ENCODE results near the gene RAD51B.
A peak's percentile ranks its signal among the peaks of the same experiment; 100 is the strongest.

Gene RAD51B

GRCh38 chr14:68513137-68513536 lies 693.6 kb downstream of the RAD51B start:
- no peak for DNase-seq (ENCODE audit: low read depth in 1 of 2, low spot score in 1 of 2)
- TF ChIP-seq JUND (IDR thresholded peaks at IDR 0.05; ENCODE audit: low read depth) = no peak
- in situ Hi-C loops (cut with HindIII; ENCODE audit: low pct_unique_long_range_greater_than_20kb, low sequenced_read_pairs) = no loop called here

- in situ Hi-C loops (cut with HindIII; ENCODE audit: low pct_unique_long_range_greater_than_20kb, low sequenced_read_pairs) = no loop called here
- TF ChIP-seq JUND (IDR thresholded peaks at IDR 0.05; ENCODE audit: low read depth) = no peak
- no peak for DNase-seq (ENCODE audit: low read depth in 1 of 2, low spot score in 1 of 2)
These were observed 694.4 kb downstream of the RAD51B start for GRCh38 chr14:68513838-68514607.

DNA sequence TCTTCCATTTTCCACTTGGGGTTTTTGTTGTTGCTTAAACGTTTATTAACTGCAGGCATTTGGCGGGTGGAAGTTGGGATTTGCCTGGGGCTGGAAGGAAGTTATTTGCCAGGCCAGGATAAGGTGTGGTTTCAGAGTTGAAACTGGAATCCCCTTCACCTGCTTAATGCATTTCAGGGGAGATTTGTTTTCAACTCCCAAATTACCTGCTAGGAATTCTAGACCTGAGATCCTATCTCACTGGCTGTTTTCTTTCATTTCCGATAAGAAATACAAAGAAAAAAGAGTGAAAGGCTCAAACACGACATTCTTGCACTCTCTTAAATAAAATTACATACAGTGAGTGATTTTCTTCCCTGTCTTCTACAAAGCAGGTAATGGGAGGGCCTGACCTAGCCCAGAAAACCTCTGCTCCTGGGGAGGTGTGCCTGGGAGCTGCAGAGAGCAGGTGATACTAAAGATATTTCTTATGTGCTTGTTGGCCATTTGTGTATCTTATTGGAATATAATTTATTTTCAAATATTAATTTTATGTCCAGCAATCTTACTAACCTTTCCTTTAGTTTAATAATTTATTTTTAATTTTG lies 695.1 kb downstream of the RAD51B start:
- peak in 1 of 2 experiments; percentile 53 for DNase-seq (ENCODE audit: low read depth in 1 of 2, low spot score in 1 of 2)
- in situ Hi-C loops (cut with HindIII; ENCODE audit: low pct_unique_long_range_greater_than_20kb, low sequenced_read_pairs) = no loop called here
- no peak for TF ChIP-seq JUND (IDR thresholded peaks at IDR 0.05; ENCODE audit: low read depth)

- DNase-seq (ENCODE audit: low read depth in 1 of 2, low spot score in 1 of 2) = no peak
- in situ Hi-C loops (cut with HindIII; ENCODE audit: low pct_unique_long_range_greater_than_20kb, low sequenced_read_pairs) = no loop called here
- no peak for TF ChIP-seq JUND (IDR thresholded peaks at IDR 0.05; ENCODE audit: low read depth)
These were observed 696.8 kb downstream of the RAD51B start for GRCh38 chr14:68516342-68516741.

GRCh38 chr14:68518166-68518565 lies 698.6 kb downstream of the RAD51B start:
- in situ Hi-C loops (cut with HindIII; ENCODE audit: low pct_unique_long_range_greater_than_20kb, low sequenced_read_pairs) = no loop called here
- no peak for TF ChIP-seq JUND (IDR thresholded peaks at IDR 0.05; ENCODE audit: low read depth)
- no peak for DNase-seq (ENCODE audit: low read depth in 1 of 2, low spot score in 1 of 2)

DNA sequence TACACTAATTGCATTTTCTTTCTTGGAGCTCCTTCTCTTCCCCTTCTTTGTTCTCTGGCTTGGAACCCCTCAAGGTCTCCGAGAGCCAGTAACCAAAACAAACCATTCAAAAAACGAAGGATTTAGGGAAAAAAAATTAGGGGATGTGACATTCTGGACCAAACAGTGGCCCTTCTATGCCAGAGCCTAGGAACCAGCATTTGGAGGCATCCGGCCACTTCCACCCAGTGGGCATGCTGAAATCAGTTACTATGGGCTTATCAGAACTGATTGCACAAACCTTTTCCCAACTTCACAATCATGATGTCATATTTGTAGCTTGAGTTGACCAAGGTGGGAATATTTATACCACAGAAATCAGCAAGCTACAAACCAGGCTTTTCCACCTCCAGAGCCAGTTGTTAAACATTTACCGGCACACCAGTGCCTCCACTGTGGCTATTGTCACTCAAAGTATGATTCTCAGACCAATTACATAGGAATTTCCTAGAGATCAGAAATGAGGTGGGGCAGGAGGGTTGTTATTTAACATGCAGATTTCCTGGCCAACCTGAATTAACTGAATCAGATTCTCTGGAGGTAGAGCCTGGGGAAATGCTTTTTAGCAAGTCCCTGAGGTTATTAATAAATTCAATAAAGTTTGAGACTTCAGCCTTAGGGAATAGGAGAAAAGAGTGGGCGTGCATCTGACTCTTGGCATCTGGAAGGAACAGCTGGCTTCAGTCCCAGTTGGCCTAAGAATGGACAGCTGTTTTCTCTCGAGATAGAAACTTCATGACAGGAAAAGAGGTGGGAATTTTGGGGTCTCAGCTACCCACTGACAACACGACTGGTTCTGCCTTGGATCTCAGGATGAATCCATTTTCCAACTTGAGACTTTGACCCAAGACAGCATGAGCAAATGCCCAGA lies 699.4 kb downstream of the RAD51B start:
- in situ Hi-C loops (cut with HindIII; ENCODE audit: low pct_unique_long_range_greater_than_20kb, low sequenced_read_pairs) = no loop called here

GRCh38 chr14:68519671-68520187 lies 700.1 kb downstream of the RAD51B start:
- DNase-seq (ENCODE audit: low read depth in 1 of 2, low spot score in 1 of 2) = no peak
- in situ Hi-C loops (cut with HindIII; ENCODE audit: low pct_unique_long_range_greater_than_20kb, low sequenced_read_pairs) = no loop called here
- TF ChIP-seq JUND (IDR thresholded peaks at IDR 0.05; ENCODE audit: low read depth) = no peak

More for the DNA sequence above, 699.4 kb downstream of the RAD51B start:
- TF ChIP-seq JUND (IDR thresholded peaks at IDR 0.05; ENCODE audit: low read depth) = no peak
- no peak for DNase-seq (ENCODE audit: low read depth in 1 of 2, low spot score in 1 of 2)

- TF ChIP-seq JUND (IDR thresholded peaks at IDR 0.05; ENCODE audit: low read depth) = peak; percentile 66; the same call in 1 of the 2 replicates
- peak; percentile 38 to 73 for DNase-seq (ENCODE audit: low read depth in 1 of 2, low spot score in 1 of 2)
- in situ Hi-C loops (cut with HindIII; ENCODE audit: low pct_unique_long_range_greater_than_20kb, low sequenced_read_pairs) = no loop called here
These were observed 701.3 kb downstream of the RAD51B start for GRCh38 chr14:68520637-68521556.

- in situ Hi-C loops (cut with HindIII; ENCODE audit: low pct_unique_long_range_greater_than_20kb, low sequenced_read_pairs) = no loop called here
- no peak for DNase-seq (ENCODE audit: low read depth in 1 of 2, low spot score in 1 of 2)
- TF ChIP-seq JUND (IDR thresholded peaks at IDR 0.05; ENCODE audit: low read depth) = no peak
These were observed 702.0 kb downstream of the RAD51B start for GRCh38 chr14:68521557-68521901.

DNA sequence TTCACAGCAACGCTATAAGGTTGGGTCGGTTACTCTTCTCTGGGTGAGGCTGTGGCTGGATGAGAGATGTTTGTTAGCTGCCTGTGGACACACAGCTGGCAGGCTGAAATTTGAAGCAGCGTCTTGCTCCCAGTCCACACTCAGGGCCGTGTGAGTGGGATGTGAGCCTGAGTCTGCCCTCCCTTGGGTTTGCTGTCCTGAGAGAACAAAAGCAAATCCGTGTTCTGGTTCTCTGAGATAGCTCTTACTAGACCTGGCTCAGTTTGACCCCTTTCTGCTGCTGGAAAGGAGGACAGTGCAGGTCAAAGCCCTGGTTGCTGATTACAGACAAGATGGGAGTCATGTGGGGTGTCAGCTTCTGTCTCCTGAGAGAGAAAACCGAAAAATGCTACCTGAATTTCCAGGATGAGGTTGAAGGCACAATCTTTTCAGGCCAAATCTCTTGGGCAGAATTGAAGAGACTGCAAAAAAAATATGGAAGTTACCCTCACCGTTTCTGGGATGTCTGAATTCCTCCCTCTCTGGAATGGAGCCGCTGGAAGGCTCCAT lies 702.5 kb downstream of the RAD51B start:
- no peak for TF ChIP-seq JUND (IDR thresholded peaks at IDR 0.05; ENCODE audit: low read depth)
- in situ Hi-C loops (cut with HindIII; ENCODE audit: low pct_unique_long_range_greater_than_20kb, low sequenced_read_pairs) = no loop called here
- no peak for DNase-seq (ENCODE audit: low read depth in 1 of 2, low spot score in 1 of 2)

DNA sequence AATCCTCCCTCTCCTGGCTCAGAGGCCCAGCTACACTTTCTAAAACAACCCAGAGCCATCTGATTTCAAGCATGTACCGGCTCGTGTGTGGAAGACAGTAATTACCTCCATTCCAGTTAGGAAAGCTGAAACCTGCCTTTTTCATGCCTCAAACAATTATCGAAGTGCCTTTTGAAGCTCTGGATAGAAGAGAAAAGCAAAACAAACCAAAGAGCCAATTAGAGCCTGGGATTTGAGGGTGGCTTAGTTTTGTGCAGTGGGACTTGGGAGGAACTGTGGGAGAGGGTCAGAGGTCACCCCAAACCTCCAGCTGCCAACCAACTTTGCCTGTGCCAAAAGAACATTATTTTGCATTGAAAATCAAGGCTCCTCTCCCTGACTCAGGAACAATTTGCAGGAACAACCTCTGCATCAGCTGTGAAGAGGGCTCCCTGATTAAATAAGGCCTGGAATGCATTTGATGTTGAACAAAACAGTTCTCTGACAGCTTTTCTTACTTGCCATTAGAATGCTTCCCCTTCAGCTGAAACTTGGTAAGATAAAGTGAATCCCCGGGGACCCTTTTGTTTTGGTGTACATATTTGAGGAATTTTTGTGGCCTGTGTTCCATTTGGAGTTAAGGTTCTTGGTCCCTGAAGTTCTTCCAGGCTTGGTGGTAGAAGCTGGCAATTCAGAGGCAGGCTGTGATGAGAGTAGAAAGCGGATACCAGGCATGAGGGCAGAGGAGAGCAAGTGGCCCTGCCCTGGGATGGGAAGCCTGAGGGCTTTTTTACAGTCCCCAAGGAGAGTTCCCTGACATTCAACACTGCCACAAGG lies 703.1 kb downstream of the RAD51B start:
- TF ChIP-seq JUND (IDR thresholded peaks at IDR 0.05; ENCODE audit: low read depth) = no peak
- DNase-seq (ENCODE audit: low read depth in 1 of 2, low spot score in 1 of 2) = no peak
- in situ Hi-C loops (cut with HindIII; ENCODE audit: low pct_unique_long_range_greater_than_20kb, low sequenced_read_pairs) = no loop called here

Measured in T47D (cell line).